Measurements from ENCODE around the gene IL3. TPM values are rescaled to one million over a fixed set of nuclear protein-coding genes. Genes with fewer than 3 reads are reported as not detected.

IL3 gene
- total RNA-seq, 1 donor from 2014 or later, result not detected

DNA sequence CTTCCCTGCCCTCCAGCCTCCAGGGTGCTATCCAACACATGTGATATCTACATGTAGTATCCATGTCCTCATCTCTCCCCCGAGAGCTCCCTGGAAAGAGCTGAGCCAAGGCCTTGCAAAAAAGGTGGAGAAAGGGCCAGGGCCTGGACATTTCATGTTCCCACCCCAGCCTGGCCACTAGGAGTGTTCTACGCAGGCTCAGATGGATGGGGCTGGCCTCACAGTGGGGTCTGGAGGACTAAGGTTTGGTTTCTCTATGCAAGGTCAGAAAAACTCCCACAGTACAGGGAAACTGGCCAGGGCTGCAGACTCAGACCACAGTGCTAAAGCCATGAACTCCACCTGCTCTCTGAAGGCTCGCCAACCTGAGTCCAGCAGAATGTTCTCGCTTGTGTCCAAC is 11.6 kb downstream of the IL3 start:
- no peaks in the 10 kb centered on the region for H3K36me3 Mint-ChIP-seq (ENCODE audit: low read depth, unreplicated experiment)
- Histone ChIP-seq H3K36me3 (ENCODE audit: insufficient read depth, low read length) (no peaks in the 10 kb centered on the region), H3K27me3 (ENCODE audit: insufficient read depth, low read length) (no peaks in the 10 kb centered on the region), H3K27ac (ENCODE audit: low read depth, low read length) (no peak overlapping the region), H3K4me1 (ENCODE audit: insufficient read depth, low read length) (peaks cover 19% of the 10 kb centered on the region), H2AFZ (ENCODE audit: low read depth, low read length) (no peak overlapping the region), H3K9me3 (ENCODE audit: insufficient read depth, low read depth, low read length) (no peaks in the 10 kb centered on the region), H3K4me3 (ENCODE audit: insufficient read depth, low read depth, low read length) (no peak overlapping the region), H4K20me1 (ENCODE audit: insufficient read depth, low read length) (no peaks in the 10 kb centered on the region), H3K4me2 (ENCODE audit: low read length) (no peak overlapping the region), H3K79me2 (ENCODE audit: insufficient read depth, low read length) (no peaks in the 10 kb centered on the region), H3K9ac (ENCODE audit: low read length) (no peak overlapping the region)
- H3K4me1 Mint-ChIP-seq (ENCODE audit: low read depth, unreplicated experiment), result no peaks in the 10 kb centered on the region
- peaks cover 25% of the 10 kb centered on the region for H3K27me3 Mint-ChIP-seq (ENCODE audit: low read depth, unreplicated experiment)
- H3K4me3 Mint-ChIP-seq (ENCODE audit: unreplicated experiment), result no peak overlapping the region
- TF ChIP-seq EZH2 (IDR thresholded peaks at IDR 0.05; ENCODE audit: insufficient read depth, low read length), result no peak
- TF ChIP-seq, protein P1, sequence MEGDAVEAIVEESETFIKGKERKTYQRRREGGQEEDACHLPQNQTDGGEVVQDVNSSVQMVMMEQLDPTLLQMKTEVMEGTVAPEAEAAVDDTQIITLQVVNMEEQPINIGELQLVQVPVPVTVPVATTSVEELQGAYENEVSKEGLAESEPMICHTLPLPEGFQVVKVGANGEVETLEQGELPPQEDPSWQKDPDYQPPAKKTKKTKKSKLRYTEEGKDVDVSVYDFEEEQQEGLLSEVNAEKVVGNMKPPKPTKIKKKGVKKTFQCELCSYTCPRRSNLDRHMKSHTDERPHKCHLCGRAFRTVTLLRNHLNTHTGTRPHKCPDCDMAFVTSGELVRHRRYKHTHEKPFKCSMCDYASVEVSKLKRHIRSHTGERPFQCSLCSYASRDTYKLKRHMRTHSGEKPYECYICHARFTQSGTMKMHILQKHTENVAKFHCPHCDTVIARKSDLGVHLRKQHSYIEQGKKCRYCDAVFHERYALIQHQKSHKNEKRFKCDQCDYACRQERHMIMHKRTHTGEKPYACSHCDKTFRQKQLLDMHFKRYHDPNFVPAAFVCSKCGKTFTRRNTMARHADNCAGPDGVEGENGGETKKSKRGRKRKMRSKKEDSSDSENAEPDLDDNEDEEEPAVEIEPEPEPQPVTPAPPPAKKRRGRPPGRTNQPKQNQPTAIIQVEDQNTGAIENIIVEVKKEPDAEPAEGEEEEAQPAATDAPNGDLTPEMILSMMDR (IDR thresholded peaks at IDR 0.05; ENCODE audit: insufficient read depth, low read depth, low read length), result no peak
- H3K27ac Mint-ChIP-seq (ENCODE audit: unreplicated experiment), result no peak overlapping the region
- DNase-seq (ENCODE audit: low read depth), result no peak
- FAIRE-seq, result no peak
- peaks cover 5% of the 10 kb centered on the region for H3K9me3 Mint-ChIP-seq (ENCODE audit: unreplicated experiment)

DNA sequence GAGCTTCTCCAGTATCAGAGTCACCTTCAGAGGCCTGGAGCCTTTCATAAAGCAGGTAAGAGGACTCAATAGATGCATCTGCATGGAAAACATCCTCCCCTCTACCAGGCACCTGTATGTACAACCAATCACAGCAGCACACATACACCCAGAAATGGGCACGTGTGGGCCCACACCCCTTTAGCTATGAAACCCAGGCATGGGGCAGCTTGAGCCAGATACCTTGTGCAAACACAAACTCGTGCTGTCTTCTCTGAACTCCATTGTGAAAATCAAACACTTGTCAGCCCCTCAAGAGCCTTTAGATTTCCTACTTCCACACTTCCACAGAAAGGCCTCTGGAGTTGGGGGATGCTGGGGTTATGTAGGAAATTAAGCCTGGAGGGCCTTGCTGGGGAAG is 12.1 kb downstream of the IL3 start:
- Histone ChIP-seq H3K36me3 (ENCODE audit: insufficient read depth, low read length) (no peaks in the 10 kb centered on the region), H3K4me1 (ENCODE audit: insufficient read depth, low read length) (peaks cover 19% of the 10 kb centered on the region), H3K27me3 (ENCODE audit: insufficient read depth, low read length) (no peaks in the 10 kb centered on the region), H4K20me1 (ENCODE audit: insufficient read depth, low read length) (no peaks in the 10 kb centered on the region), H3K4me2 (ENCODE audit: low read length) (no peak overlapping the region), H3K4me3 (ENCODE audit: insufficient read depth, low read depth, low read length) (no peak overlapping the region), H3K79me2 (ENCODE audit: insufficient read depth, low read length) (no peaks in the 10 kb centered on the region), H3K27ac (ENCODE audit: low read depth, low read length) (no peak overlapping the region), H2AFZ (ENCODE audit: low read depth, low read length) (no peak overlapping the region), H3K9ac (ENCODE audit: low read length) (no peak overlapping the region), H3K9me3 (ENCODE audit: insufficient read depth, low read depth, low read length) (no peaks in the 10 kb centered on the region)
- Mint-ChIP-seq H3K27me3 (ENCODE audit: low read depth, unreplicated experiment) (peaks cover 29% of the 10 kb centered on the region), H3K4me3 (ENCODE audit: unreplicated experiment) (no peak overlapping the region), H3K36me3 (ENCODE audit: low read depth, unreplicated experiment) (no peaks in the 10 kb centered on the region), H3K4me1 (ENCODE audit: low read depth, unreplicated experiment) (no peaks in the 10 kb centered on the region), H3K9me3 (ENCODE audit: unreplicated experiment) (peaks cover 5% of the 10 kb centered on the region), H3K27ac (ENCODE audit: unreplicated experiment) (no peak overlapping the region)
- FAIRE-seq (no peak), DNase-seq (ENCODE audit: low read depth) (no peak)
- TF ChIP-seq, protein P1 (IDR thresholded peaks at IDR 0.05; ENCODE audit: insufficient read depth, low read depth, low read length), result no peak
- no peak for TF ChIP-seq EZH2 (IDR thresholded peaks at IDR 0.05; ENCODE audit: insufficient read depth, low read length)

DNA sequence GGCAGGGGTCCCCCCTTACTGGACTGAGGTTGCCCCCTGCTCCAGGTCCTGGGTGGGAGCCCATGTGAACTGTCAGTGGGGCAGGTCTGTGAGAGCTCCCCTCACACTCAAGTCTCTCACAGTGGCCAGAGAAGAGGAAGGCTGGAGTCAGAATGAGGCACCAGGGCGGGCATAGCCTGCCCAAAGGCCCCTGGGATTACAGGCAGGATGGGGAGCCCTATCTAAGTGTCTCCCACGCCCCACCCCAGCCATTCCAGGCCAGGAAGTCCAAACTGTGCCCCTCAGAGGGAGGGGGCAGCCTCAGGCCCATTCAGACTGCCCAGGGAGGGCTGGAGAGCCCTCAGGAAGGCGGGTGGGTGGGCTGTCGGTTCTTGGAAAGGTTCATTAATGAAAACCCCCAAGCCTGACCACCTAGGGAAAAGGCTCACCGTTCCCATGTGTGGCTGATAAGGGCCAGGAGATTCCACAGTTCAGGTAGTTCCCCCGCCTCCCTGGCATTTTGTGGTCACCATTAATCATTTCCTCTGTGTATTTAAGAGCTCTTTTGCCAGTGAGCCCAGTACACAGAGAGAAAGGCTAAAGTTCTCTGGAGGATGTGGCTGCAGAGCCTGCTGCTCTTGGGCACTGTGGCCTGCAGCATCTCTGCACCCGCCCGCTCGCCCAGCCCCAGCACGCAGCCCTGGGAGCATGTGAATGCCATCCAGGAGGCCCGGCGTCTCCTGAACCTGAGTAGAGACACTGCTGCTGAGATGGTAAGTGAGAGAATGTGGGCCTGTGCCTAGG is 13.0 kb downstream of the IL3 start, which contains the start of gene CSF2:
Gene CSF2 (plus strand): TSS at position 559 of the 783 bp plus-strand sequence. CDS start 35 bp downstream, at position 594.
- Mint-ChIP-seq H3K36me3 (ENCODE audit: low read depth, unreplicated experiment) (no peaks in the 10 kb centered on the region), H3K4me3 (ENCODE audit: unreplicated experiment) (no peak within 1 kb of the TSS)

More for the DNA sequence above, 13.0 kb downstream of the IL3 start, which contains the start of gene CSF2:
- Mint-ChIP-seq H3K27ac (ENCODE audit: unreplicated experiment) (no peak within 1 kb of the TSS), H3K27me3 (ENCODE audit: low read depth, unreplicated experiment) (peaks cover 30% of the 10 kb centered on the region), H3K4me1 (ENCODE audit: low read depth, unreplicated experiment) (no peaks in the 10 kb centered on the region), H3K9me3 (ENCODE audit: unreplicated experiment) (peaks cover 5% of the 10 kb centered on the region)
- no peak for TF ChIP-seq EZH2 (IDR thresholded peaks at IDR 0.05; ENCODE audit: insufficient read depth, low read length)
- TF ChIP-seq, protein P1 (IDR thresholded peaks at IDR 0.05; ENCODE audit: insufficient read depth, low read depth, low read length), result no peak
- Histone ChIP-seq H4K20me1 (ENCODE audit: insufficient read depth, low read length) (no peaks in the 10 kb centered on the region), H3K9me3 (ENCODE audit: insufficient read depth, low read depth, low read length) (no peaks in the 10 kb centered on the region), H3K9ac (ENCODE audit: low read length) (no peak within 1 kb of the TSS), H3K4me2 (ENCODE audit: low read length) (peak within 1 kb of the TSS; percentile 47), H3K4me1 (ENCODE audit: insufficient read depth, low read length) (peaks cover 19% of the 10 kb centered on the region), H2AFZ (ENCODE audit: low read depth, low read length) (no peak within 1 kb of the TSS), H3K27ac (ENCODE audit: low read depth, low read length) (no peak within 1 kb of the TSS), H3K79me2 (ENCODE audit: insufficient read depth, low read length) (no peaks in the 10 kb centered on the region), H3K27me3 (ENCODE audit: insufficient read depth, low read length) (no peaks in the 10 kb centered on the region), H3K4me3 (ENCODE audit: insufficient read depth, low read depth, low read length) (no peak within 1 kb of the TSS), H3K36me3 (ENCODE audit: insufficient read depth, low read length) (no peaks in the 10 kb centered on the region)
- FAIRE-seq (no peak), DNase-seq (ENCODE audit: low read depth) (peak; percentile 31)
